ENCODE results near the gene UGT1A3.
"Not testable (repeated sequence)": the region's sequence is repeated elsewhere in the genome, so short reads cannot be mapped to it uniquely, and the experiment has no call there.

UGT1A3 gene

GRCh38 chr2:233712611-233713261 is 16.1 kb upstream of the UGT1A3 start, which contains the start of gene UGT1A5:
UGT1A5 (plus strand) TSS chr2:233712907; CDS start chr2:233712992, 85 bp downstream.
- DNase-seq (ENCODE audit: extremely low spot score) = no peak
- no peak for TF ChIP-seq SP1 (IDR thresholded peaks at IDR 0.05)
- no peak for TF ChIP-seq NFRKB (IDR thresholded peaks at IDR 0.05)
- no peak for TF ChIP-seq PKNOX1 (IDR thresholded peaks at IDR 0.05)
- TF ChIP-seq L3MBTL2 (conservative IDR thresholded peaks at IDR 0.05) = no peak
- TF ChIP-seq LEF1 (IDR thresholded peaks at IDR 0.05; ENCODE audit: borderline replicate concordance) = no peak
- no peak for TF ChIP-seq TARDBP (IDR thresholded peaks at IDR 0.05)
- TF ChIP-seq SUZ12 (IDR thresholded peaks at IDR 0.05) = no peak
- CTCF ChIA-PET = no interaction called here
- POLR2A ChIA-PET = no interaction called here

- TF ChIP-seq HDGF (IDR thresholded peaks at IDR 0.05; ENCODE audit: borderline replicate concordance) = no peak
- TF ChIP-seq ZNF384 (IDR thresholded peaks at IDR 0.05) = no peak
- no peak for TF ChIP-seq CTBP1 (IDR thresholded peaks at IDR 0.05; ENCODE audit: borderline replicate concordance)
- no peak for TF ChIP-seq L3MBTL2 (conservative IDR thresholded peaks at IDR 0.05)
- TF ChIP-seq TARDBP (IDR thresholded peaks at IDR 0.05) = no peak
- no peak for TF ChIP-seq ELF4 (IDR thresholded peaks at IDR 0.05)
- TF ChIP-seq ARNT (IDR thresholded peaks at IDR 0.05) = no peak
- no peak for TF ChIP-seq FOXK2 (IDR thresholded peaks at IDR 0.05)
- TF ChIP-seq PKNOX1 (IDR thresholded peaks at IDR 0.05) = no peak
- TF ChIP-seq FOXM1 (IDR thresholded peaks at IDR 0.05; ENCODE audit: borderline replicate concordance) = no peak
- TF ChIP-seq SUZ12 (IDR thresholded peaks at IDR 0.05) = no peak
- ChIA-PET CTCF (no interaction called here), POLR2A (no interaction called here)
- no peak for DNase-seq (ENCODE audit: extremely low spot score)
Measured at GRCh38 chr2:233713262-233713615, 15.6 kb upstream of the UGT1A3 start.

- POLR2A ChIA-PET = no interaction called here
- DNase-seq (ENCODE audit: extremely low spot score) = no peak
- TF ChIP-seq L3MBTL2 (conservative IDR thresholded peaks at IDR 0.05) (no peak), PKNOX1 (IDR thresholded peaks at IDR 0.05) (no peak), LEF1 (IDR thresholded peaks at IDR 0.05; ENCODE audit: borderline replicate concordance) (no peak), ARNT (IDR thresholded peaks at IDR 0.05) (no peak), FOXM1 (IDR thresholded peaks at IDR 0.05; ENCODE audit: borderline replicate concordance) (no peak), CTBP1 (IDR thresholded peaks at IDR 0.05; ENCODE audit: borderline replicate concordance) (no peak), FOXA1 (IDR thresholded peaks at IDR 0.05) (no peak), BHLHE40 (IDR thresholded peaks at IDR 0.05; ENCODE audit: borderline replicate concordance) (no peak), NFRKB (IDR thresholded peaks at IDR 0.05) (no peak)
- CTCF ChIA-PET = no interaction called here
Measured at GRCh38 chr2:233714121-233714520, 14.7 kb upstream of the UGT1A3 start.

GRCh38 chr2:233718552-233718951 is 10.3 kb upstream of the UGT1A3 start, which contains the start of gene UGT1A4:
UGT1A4 (plus strand) TSS chr2:233718736; CDS start chr2:233718821, 85 bp downstream.
- ChIA-PET CTCF (no interaction called here), POLR2A (no interaction called here)
- TF ChIP-seq SP1 (IDR thresholded peaks at IDR 0.05) (no peak), LEF1 (IDR thresholded peaks at IDR 0.05; ENCODE audit: borderline replicate concordance) (no peak), L3MBTL2 (conservative IDR thresholded peaks at IDR 0.05) (no peak), BHLHE40 (IDR thresholded peaks at IDR 0.05; ENCODE audit: borderline replicate concordance) (no peak)
- DNase-seq (ENCODE audit: extremely low spot score) = no peak

- POLR2A ChIA-PET; CTCF ChIA-PET; DNase-seq (ENCODE audit: extremely low spot score): not testable (repeated sequence)
Measured at GRCh38 chr2:233736868-233737653, 8.2 kb downstream of the UGT1A3 start.

- ChIA-PET CTCF (no interaction called here), POLR2A (no interaction called here)
- TF ChIP-seq FOXA1 (IDR thresholded peaks at IDR 0.05) (no peak), CTBP1 (IDR thresholded peaks at IDR 0.05; ENCODE audit: borderline replicate concordance) (no peak), PKNOX1 (IDR thresholded peaks at IDR 0.05) (no peak), SUZ12 (IDR thresholded peaks at IDR 0.05) (no peak), HDGF (IDR thresholded peaks at IDR 0.05; ENCODE audit: borderline replicate concordance) (no peak), FOXK2 (IDR thresholded peaks at IDR 0.05) (no peak), LEF1 (IDR thresholded peaks at IDR 0.05; ENCODE audit: borderline replicate concordance) (no peak), TARDBP (IDR thresholded peaks at IDR 0.05) (no peak), NFRKB (IDR thresholded peaks at IDR 0.05) (no peak), BHLHE40 (IDR thresholded peaks at IDR 0.05; ENCODE audit: borderline replicate concordance) (no peak), SP1 (IDR thresholded peaks at IDR 0.05) (no peak), L3MBTL2 (conservative IDR thresholded peaks at IDR 0.05) (no peak), ZNF384 (IDR thresholded peaks at IDR 0.05) (no peak), FOXM1 (IDR thresholded peaks at IDR 0.05; ENCODE audit: borderline replicate concordance) (no peak), ELF4 (IDR thresholded peaks at IDR 0.05) (no peak), ARNT (IDR thresholded peaks at IDR 0.05) (no peak)
- no peak for DNase-seq (ENCODE audit: extremely low spot score)
Measured at GRCh38 chr2:233740870-233741269, 12.0 kb downstream of the UGT1A3 start.

Data from HEK293T (cell line).